GM18951 (cell line): ENCODE data around the gene MXD4.

Experiments used
- POLR2A ChIP-seq: IDR thresholded peaks from 4 replicates; pipeline ENCODE4 v1.6.1; 2011; ENCODE audit warnings: mild to moderate bottlenecking; ENCODE audit not compliant: insufficient read length, insufficient read depth; ENCODE audit errors: extremely low read depth
- in situ Hi-C: fragments of 300-500 bp; cut with MboI; formaldehyde crosslinking; loops from one replicate; pipeline ENCODE4 v1.12.0; 2022; ENCODE audit warnings: low sequenced_read_pairs, mixed read lengths, inconsistent platforms; ENCODE audit not compliant: unreplicated experiment

The MXD4 gene

GRCh38 chr4:2259541-2260343 lies 2.2 kb downstream of the MXD4 start:
- TF ChIP-seq POLR2A, result no peak
- in situ Hi-C loops, result no loop called here

- in situ Hi-C loops, result no loop called here
- no peak for TF ChIP-seq POLR2A
Observed at GRCh38 chr4:2259036-2259540, 2.8 kb downstream of the MXD4 start.

GRCh38 chr4:2258091-2259035 lies 3.5 kb downstream of the MXD4 start:
- TF ChIP-seq POLR2A, result no peak
- in situ Hi-C loops, result no loop called here

GRCh38 chr4:2257361-2258081 lies 4.4 kb downstream of the MXD4 start:
- in situ Hi-C loops, result no loop called here
- TF ChIP-seq POLR2A, result no peak

- in situ Hi-C loops, result no loop called here
- TF ChIP-seq POLR2A, result no peak
Observed at GRCh38 chr4:2256781-2257191, 5.1 kb downstream of the MXD4 start.

GRCh38 chr4:2256156-2256731 lies 5.7 kb downstream of the MXD4 start:
- in situ Hi-C loops, result no loop called here
- no peak for TF ChIP-seq POLR2A

- in situ Hi-C loops, result no loop called here
- TF ChIP-seq POLR2A, result no peak
Observed at GRCh38 chr4:2255501-2256155, 6.3 kb downstream of the MXD4 start.

GRCh38 chr4:2254665-2255500 lies 7.0 kb downstream of the MXD4 start:
- in situ Hi-C loops, result no loop called here
- TF ChIP-seq POLR2A, result no peak

GRCh38 chr4:2253160-2254084 lies 8.5 kb downstream of the MXD4 start:
- in situ Hi-C loops, result no loop called here

GRCh38 chr4:2252530-2253091 lies 9.3 kb downstream of the MXD4 start:
- TF ChIP-seq POLR2A, result no peak
- in situ Hi-C loops, result no loop called here

More at GRCh38 chr4:2253160-2254084, 8.5 kb downstream of the MXD4 start:
- no peak for TF ChIP-seq POLR2A
